Stimulated activated naive CD4-positive, alpha-beta T cell (primary cell): ENCODE data around the gene OTUD7B.
"Not testable (repeated sequence)": the region's sequence is repeated elsewhere in the genome, so short reads cannot be mapped to it uniquely, and the experiment has no call there.

Experiments used
- DNase-seq, 6 experiments: peaks; one replicate each; lab custom pipeline; 2025; lab: John Stamatoyannopoulos, UW

OTUD7B gene

DNA sequence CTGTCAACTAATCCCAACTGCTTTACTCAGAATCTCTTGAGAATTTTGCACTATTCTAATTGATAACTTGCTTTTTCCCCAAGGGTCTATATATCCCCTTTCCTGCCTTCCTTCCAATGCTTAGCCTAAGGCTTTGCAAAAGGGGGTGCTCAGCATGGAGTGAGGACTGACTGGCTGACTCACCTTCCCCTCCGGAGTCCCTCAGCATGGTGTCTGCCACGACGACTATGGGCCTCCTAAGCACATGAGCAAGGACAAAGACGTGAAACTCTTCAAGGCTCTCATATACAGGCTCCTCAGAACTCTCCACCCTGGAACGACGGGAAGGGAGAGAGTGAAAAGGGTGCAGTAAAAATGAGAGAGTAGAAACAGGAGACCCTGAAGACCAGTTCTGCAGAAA is 60.6 kb downstream of the OTUD7B start:
- no peak for DNase-seq

DNA sequence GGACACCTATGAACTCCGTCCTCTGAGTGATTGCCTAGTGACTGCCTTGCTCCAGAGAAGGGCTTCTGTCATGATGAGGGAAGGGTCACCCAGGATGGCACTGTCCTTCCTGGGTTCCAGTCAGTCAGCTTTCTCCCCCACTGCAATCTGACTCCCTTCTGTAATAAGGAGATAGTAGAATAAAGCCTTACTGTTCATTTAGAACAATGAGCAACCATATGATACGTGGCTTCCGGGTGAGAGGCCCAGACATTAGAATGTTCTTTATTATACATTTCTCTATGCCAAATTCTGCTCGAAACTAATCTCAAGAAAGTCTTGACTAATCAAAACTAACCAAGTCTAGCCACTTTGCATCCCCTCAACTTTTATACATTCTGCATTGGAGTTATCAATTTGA is 65.3 kb downstream of the OTUD7B start:
- no peak for DNase-seq

DNA sequence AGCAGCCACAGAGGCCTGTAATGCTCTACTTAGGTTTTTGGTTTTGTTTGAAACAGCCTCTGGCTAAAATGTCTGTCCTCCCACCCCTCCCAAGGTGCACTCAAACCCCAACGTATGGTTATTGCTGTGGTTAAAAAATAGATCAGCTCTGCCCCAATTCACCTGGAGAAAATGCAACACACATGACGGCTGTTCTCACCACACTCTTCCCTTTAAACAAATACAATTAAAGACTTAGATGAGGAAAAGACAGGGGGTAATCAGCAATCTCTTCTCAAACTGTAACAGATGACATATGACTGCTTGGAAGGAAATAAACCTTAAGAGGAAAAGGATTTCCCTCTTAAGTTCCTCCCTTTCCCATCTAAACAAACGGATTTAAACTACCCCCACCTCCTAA is 67.6 kb downstream of the OTUD7B start:
- DNase-seq = no peak

DNA sequence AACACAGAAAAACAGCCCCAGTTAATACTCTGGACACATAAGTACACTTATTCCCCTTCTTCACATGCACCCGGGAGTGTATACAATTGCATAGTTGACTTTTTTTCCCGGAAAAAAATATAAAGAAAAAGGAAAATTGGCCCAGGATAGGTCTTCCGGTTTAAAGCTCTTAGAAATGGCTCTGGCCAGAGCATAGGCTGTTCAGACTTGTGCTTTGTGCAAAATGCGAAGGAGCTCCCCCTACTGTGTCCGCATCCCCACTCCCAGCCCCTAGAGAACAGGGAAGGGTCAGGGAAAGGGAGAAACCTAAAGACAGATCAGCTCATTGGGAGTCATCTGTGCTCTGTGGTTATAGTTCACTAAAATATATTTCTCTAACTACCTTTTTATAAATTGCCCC is 68.3 kb downstream of the OTUD7B start:
- no peak for DNase-seq

DNA sequence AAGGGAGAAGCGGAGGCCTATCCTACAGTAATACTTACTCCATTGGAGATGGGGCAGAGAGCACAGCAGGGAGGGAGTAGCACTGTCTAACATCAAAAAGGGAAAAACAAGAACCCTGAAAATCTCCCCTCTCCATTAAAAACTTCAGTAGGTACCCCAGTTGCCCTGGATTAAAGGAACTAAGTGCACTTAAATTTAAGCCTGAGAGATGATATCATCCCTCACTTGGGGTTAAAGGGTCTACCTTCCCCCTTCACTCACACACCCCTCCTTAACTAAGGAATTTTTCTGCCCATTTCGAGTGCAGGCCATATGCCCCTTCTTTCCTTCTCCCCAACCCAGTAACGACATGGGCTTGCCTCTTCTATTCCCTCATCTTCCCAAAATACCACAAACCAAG is 70.1 kb downstream of the OTUD7B start:
- no peak for DNase-seq

DNA sequence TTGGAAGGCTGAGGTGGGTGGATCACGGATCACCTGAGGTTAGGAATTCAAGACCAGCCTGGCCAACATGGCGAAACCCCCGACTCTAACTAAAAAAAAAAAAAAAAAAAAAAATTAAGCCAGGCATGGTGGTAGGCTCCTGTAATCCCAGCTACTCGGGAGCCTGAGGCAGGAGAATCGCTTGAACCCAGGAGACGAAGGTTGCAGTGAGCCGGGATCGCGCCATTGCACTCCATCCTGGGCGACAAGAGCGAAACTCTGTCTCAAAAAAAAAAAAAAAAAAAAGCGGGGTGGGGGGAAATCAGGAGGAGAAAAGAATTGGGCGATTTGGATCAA is 71.9 kb downstream of the OTUD7B start:
- not testable (repeated sequence) for DNase-seq

DNA sequence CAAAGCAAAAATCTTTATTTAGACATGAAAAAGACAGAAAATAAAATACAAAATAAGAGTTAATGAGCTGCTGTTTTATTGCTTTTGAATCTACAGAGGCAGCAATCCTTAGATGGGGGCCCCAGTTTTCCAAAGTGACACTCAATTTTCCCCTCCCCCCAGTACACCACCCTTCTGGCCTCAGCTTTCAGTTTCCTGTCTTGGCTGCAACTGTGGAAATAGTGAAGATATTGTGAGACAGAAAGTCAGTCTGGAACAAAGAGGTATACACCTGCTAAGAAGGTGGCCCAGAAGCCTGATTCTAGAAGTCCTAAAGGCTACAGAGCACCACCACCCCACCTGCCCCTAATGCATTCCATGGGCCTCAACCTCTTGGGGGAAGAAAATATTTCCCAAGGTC is 72.8 kb downstream of the OTUD7B start:
- no peak for DNase-seq

DNA sequence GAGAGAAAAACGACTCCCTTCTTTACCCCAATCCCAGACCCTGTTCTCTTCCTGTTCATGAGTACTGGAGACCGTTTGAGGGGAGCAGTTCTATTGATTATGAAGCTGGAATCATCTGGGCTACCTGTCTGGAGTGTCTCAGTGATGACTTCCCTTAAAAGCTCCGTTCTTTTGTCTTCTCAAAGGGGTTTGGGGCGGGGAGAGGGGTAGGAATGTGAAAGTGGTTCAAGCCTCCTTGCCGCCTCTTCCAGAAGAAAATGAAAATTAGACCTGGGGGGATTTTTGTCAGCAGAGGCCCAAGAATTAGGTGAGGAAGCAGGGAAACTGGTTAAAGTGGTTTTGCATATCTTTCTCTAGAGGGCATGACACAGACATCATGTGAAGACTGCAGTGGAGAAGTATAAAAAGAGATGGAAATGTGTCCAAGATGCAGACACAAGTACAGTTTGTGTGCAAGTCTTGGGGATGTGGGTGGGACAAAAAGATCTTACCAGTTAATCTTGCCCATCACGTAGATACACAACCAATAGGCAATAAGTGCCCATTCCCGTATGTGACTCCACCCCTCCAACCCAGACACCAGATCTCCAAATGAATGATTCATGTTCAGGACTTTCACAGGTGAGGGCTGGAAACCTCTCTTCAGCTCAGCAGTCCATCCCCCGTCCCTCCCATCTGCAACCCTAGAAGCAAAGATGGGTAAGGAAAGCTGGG is 73.4 kb downstream of the OTUD7B start:
- no peak for DNase-seq

DNA sequence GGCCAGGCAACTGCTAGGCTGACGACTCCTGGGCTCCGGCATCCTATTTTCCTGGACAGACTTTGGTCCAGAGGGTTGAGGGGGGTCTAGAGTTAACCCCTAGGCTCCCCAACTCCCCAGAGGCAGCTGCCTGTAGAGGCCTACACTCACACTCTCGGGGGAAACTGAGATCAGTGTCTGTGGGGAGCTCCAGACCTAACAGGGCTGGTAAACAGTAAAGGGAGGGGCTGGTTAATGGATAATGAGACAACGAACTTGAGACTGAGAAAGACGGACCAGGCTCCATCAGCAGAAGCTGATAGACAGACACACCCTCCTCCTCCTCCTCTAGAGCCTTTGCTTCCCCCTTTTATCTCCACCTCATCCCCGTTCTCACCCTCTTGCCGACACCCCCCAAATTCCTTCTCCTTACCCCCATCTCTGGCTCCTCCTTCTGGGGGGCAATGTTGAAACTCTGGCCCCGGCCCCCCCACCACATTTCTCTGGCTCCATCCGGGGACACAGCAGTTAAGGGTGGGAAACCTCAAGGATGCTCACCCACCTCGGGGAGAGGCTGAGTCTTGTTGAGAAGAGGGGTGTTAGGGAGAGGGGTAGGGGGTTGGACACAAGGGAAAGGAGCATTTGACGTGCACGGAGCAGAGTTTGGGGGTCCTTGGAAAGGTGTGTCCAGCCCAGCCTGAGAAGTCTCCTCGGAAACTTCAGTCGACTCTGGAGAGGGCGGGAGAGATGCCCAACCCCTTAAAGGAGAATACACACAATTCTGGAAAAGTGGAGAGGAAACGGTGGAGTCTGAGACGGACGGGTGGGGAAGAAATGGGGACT is 74.1 kb downstream of the OTUD7B start, which contains the start of gene MTMR11:
Gene MTMR11 (minus strand): TSS at position 710 of the 822 bp plus-strand sequence. CDS start 232 bp downstream, at position 478.
- no peak for DNase-seq

DNA sequence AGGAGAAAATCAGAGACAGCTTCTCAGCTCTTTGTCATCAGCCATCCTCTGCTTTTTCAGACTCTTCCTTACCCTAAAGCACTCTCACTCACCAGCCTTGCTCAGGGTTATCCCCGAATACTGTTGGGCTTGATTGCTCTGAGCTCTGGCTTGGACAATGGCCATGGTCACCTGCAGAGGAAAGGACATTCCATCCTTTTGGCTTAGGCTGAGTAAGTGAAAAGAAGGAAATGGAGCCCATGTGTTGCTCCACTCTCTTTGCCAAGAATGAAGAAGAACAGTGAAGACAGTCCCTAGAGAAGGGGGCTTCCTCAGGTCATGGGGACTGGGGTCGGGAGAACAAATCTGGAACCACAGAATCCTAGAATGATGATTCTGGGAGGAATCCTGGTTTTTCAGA is 76.2 kb downstream of the OTUD7B start:
- DNase-seq = no peak

DNA sequence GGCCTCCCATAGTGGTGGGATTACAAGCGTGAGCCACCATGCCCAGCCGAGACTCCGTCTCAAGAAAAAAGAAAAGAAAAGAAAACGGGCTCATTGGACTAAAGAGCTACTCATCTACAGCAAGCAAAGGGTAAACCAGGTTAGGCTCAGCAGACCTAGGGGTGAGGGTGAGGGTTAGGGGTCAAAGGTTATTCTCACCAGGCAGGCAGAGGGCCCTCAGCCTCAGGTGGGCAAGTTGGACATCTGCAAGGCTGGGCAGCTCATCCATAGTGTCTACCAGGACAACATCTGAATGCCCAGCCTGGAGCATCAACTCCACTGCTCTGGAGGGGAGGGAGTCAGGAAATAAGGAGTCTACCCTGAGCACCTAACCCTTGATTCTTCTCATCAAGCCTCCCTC is 77.3 kb downstream of the OTUD7B start:
- no peak for DNase-seq

DNA sequence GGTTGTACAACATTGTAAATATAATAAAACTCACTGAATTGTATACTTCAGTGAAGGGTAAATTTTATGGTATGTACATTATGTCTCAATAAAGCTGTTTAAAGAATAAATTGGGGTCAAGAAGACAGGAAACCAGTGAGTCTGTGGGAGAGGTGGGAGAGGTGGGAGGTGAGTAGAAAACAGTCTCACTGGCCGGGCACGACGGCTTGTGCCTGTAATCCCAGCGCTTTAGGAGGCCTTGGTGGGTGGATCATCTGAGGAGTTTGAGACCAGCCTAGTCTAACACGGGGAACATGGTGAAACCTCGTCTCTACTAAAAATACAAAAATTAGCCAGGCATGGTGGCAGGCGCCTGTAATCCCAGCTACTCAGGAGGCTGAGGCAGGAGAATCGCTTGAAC is 78.1 kb downstream of the OTUD7B start:
- no peak for DNase-seq

DNA sequence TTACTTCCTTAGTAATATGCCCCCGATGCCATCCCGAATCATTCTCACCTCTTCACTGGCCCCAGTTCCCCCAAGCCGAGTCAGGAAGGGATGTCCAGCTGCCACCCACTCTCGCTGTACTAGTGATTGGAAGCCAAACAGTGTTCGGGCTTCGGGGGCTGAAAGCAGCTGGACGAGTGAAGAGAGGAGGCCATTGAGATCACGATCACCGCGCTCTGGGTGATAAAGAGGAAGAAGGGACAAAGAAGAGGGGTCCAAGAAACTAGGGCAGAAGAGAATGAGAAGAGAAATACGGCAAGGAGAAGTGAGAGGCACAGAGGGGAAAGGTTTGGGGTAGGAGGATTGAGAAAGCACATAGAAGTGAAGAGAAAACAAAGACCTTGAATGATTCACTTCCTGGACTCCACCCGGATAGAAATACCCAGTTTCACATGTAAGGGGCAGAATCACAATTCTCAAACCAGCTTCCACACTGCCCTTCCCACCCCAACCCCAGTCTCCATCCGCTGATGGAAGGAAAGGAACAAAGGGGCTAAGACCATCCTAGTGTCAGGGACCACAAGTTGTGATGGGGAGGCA is 79.2 kb downstream of the OTUD7B start:
- DNase-seq = no peak

DNA sequence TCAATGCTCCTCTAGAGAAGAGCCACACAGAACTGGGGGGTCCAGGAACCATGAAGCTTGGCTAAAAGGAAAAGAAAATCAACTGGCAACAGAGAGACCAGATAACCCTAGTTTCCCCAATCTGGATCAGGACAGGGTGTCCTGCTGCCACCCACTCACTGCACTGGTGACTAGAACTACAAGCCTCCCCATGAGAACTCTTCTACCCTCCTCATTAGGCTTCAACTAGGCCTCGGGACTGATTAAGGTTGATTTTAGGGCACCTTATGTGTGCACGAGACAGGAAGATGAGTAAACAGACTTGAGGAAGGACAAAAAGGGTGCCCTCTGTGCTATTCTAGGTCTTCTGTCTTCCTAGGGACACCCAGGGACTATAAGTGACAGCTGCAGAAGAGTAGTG is 80.7 kb downstream of the OTUD7B start:
- no peak for DNase-seq

DNA sequence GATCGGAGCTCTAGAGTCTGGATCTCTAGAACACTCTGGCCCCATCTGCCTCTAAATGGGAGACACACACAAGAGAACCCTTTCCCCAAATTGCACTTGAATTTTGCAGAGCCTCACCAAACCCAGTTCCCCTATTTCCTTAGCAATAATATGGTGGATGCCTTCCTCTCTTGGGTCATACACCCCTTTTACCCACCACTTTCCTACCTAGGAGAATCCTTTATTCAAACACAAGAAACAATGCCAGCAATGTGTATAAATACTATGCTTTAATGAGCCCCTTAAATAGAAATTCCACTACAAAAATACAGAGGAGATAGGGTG is 82.2 kb downstream of the OTUD7B start:
- no peak for DNase-seq

DNA sequence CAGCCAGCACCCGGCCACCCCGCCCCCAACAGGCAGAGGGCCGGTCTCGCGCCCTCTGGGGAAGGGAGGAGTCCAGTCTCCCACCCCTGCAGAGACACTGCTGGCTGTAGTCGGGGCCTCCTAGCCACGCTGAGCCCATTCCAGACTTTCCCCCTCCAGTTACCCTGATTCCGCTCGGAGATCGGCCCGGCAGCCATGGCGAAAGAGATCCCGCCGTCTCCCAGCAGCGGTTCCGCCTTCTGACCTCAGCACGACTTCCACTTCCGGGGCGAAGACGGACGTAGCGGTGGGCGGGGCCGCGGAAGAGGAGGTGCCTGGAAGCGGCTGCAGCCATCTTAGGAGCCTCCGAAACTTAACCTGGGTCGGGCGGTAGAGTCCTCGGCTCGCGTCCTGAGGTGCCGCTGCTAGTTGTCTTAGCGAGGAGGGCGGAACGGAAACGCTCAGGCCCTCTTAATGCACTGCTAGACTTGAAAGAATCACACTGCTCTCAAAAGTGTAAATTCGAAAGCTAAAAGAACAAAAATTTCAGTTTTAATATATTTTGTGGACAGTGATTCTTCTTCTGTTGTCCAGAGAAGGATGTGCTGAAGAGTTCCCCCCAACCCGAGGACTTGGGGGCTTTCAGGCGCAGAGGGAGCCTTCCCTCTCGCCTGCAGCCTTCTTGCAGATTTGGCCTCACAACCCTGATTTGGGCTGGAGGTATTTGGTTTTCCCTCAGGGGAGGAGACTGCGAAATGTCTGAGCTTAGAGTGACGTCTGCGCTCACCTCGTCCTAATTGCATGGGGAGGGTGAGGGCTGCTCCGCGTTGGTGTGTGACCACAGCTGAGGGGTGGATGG is 82.7 kb downstream of the OTUD7B start, which contains the start of gene SF3B4:
Gene SF3B4 (minus strand): TSS at position 241 of the 838 bp plus-strand sequence. CDS start 44 bp downstream, at position 197.
- DNase-seq = peak; percentile 90 to 94 (median 92)

DNA sequence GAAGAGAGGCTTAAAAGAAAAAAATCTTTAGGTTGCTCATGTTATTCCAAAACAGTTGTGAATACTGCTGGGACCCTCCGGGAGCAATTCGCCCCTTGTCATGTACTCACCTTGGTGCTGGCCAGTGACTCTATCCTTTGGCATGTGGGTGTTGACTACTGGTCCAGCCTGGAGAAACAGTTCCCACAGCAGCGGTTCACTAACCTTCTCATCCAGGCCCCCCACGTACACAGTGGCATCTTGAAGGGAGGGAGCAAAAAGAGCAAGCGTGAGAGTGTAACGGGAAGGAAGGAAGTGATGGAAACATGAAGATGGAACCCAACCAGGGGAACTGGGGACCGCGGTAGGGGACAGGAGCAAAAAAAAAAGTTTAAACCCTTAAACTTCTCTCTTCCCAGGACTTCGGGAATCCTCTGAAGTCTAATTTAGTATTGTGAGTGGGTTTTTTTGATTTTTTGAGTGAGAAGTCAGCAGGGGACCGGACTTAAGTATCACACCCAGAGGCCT is 83.4 kb downstream of the OTUD7B start:
- DNase-seq = no peak

DNA sequence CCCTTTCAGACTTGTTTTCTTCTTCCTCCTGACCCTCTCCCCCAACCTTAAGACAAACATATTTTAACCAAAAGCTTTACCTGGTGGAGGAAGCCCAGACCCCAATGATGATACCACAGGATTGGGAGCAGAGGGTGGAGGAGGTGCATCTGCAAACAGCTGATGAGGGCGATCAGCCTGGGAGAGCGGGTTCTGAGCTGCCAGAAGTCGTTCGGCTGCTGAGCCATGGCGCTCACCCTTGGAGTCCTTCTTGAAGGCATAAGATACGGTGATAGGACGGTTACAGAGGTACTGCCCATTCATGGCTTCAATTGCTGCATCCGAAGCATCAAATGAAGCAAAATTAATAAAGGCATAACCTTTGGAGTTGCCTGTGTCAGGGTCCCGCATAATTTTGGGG is 84.2 kb downstream of the OTUD7B start:
- DNase-seq = no peak

DNA sequence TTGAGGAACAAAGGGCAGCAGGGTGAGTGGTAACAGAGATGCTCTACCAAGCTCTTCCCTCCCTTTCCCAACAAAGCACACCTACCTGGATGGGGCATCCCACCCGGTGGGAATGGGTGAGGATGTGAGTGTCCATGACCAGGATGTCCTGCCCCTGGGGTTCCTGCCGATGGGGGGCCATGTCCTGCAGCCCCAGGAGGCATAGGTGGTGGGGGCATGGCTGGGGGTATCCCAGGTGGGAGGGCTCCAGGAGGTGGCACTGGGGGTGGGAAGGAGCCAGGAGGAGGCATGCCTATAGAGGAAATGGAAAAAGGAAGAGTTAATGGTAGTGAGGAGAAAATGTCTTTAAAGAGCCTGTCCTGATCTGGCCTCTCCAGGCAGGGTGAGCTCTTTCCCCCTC is 84.8 kb downstream of the OTUD7B start:
- no peak for DNase-seq

DNA sequence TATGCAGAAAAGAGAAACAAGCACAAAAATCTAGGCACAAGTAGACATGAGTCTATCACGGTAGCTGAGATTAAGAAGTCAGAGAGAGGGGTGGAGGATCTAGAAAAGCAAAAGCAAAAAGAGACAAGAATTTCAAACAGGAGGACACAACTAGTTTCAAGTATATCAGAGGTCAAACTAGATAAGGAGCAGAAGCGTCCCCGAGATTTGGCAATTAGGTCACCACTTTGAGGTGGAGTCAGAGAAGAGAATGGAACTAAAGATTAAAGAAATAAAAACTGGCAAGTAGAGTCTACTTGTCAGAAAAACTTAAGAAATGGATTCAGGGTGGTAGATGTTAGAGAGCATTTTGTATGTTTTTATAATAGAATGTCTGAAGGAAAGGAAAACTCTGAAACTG is 85.2 kb downstream of the OTUD7B start:
- DNase-seq = no peak

DNA sequence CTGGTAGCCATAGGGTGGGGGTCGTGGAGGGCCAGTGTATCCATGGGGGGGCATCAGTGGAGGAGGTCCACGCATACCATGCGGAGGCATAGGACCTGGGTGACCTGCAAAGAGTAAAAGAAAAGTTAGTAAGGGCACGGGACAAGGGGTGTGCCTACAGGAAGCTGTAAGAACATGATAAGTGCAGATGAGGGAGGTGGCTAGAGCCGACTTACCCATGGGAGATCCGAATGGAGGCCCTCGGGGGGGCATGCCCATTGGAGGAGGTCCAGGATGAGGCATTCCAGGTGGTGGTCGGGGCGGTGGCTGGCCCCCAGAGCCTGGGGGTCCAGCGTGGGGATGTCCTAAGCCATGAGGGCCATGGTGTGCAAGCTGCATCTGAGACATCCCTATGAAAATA is 86.9 kb downstream of the OTUD7B start:
- no peak for DNase-seq

DNA sequence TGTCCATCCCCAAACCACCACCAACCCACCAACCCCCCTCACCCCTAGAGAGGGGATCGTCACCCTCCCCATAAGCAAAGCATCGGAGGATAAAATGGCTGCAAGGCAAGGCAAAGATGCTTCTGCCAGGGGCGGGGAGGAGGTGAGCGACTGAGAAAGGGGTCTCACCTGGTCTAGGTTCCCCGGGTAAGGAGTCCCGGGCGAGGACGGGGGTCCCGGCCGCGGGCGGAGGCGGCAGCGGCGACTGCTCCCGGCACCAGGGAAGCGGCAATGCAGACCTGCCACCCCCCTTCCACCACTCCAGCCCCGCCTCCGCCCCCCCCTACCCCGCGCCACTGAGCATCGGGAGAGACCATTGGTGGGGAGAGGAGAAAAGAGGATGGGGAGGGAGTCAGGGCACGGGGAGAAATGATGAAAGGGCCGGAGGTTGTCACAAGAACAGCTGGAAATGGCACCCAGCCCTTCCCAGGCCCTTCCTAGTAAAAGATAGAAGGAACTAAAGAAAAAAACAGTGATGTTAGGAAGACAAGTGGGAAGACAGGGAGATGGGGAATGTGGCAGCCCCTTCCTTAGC is 92.9 kb downstream of the OTUD7B start, which contains the start of gene SV2A:
Gene SV2A (minus strand): TSS at position 274 of the 574 bp plus-strand sequence. CDS start 4,004 bp downstream, outside the sequence.
- DNase-seq = peak; percentile 7 to 54 (median 44)
